ENCODE measurements around the gene IL1RAPL1.

The IL1RAPL1 gene

GRCh38 chrX:29434939-29435338, 847.7 kb downstream of the IL1RAPL1 start:
- no peak overlapping the region for H3K4me3 ChIP-seq (ENCODE audit: low read length)
- H3K27me3 ChIP-seq (ENCODE audit: control insufficient read depth, insufficient read depth, low read length): no peaks in the 10 kb centered on the region
- no peak overlapping the region for H3K4me2 ChIP-seq (ENCODE audit: low read length)
- no peaks in the 10 kb centered on the region for H3K4me1 ChIP-seq (ENCODE audit: control insufficient read depth, insufficient read depth, low read length)
- no peaks in the 10 kb centered on the region for H3K36me3 ChIP-seq (ENCODE audit: insufficient read depth, low read length)
- H3K9ac ChIP-seq (ENCODE audit: low read depth, low read length): no peak overlapping the region
- no peaks in the 10 kb centered on the region for H3K9me3 ChIP-seq (replicated peaks; ENCODE audit: low read length)

- Histone ChIP-seq H3K9ac (ENCODE audit: low read depth, low read length) (no peak overlapping the region), H3K4me1 (ENCODE audit: control insufficient read depth, insufficient read depth, low read length) (no peaks in the 10 kb centered on the region), H3K9me3 (replicated peaks; ENCODE audit: low read length) (no peaks in the 10 kb centered on the region)
Observed at GRCh38 chrX:29435396-29435795, 848.1 kb downstream of the IL1RAPL1 start.

GRCh38 chrX:29447867-29448266, 860.6 kb downstream of the IL1RAPL1 start:
- no peaks in the 10 kb centered on the region for H3K27me3 ChIP-seq (ENCODE audit: control insufficient read depth, insufficient read depth, low read length)
- no peaks in the 10 kb centered on the region for H3K9me3 ChIP-seq (replicated peaks; ENCODE audit: low read length)
- H3K9ac ChIP-seq (ENCODE audit: low read depth, low read length): no peak overlapping the region
- H3K4me2 ChIP-seq (ENCODE audit: low read length): no peak overlapping the region
- H3K36me3 ChIP-seq (ENCODE audit: insufficient read depth, low read length): no peaks in the 10 kb centered on the region
- no peaks in the 10 kb centered on the region for H3K4me1 ChIP-seq (ENCODE audit: control insufficient read depth, insufficient read depth, low read length)
- H3K4me3 ChIP-seq (ENCODE audit: low read length): no peak overlapping the region

More at GRCh38 chrX:29435396-29435795, 848.1 kb downstream of the IL1RAPL1 start:
- Histone ChIP-seq H3K4me2 (ENCODE audit: low read length) (no peak overlapping the region), H3K4me3 (ENCODE audit: low read length) (no peak overlapping the region), H3K27me3 (ENCODE audit: control insufficient read depth, insufficient read depth, low read length) (no peaks in the 10 kb centered on the region), H3K36me3 (ENCODE audit: insufficient read depth, low read length) (no peaks in the 10 kb centered on the region)

GRCh38 chrX:29453333-29453732, 866.1 kb downstream of the IL1RAPL1 start:
- no peaks in the 10 kb centered on the region for H3K9me3 ChIP-seq (replicated peaks; ENCODE audit: low read length)
- H3K36me3 ChIP-seq (ENCODE audit: insufficient read depth, low read length): no peaks in the 10 kb centered on the region
- H3K9ac ChIP-seq (ENCODE audit: low read depth, low read length): no peak overlapping the region
- no peak overlapping the region for H3K4me3 ChIP-seq (ENCODE audit: low read length)
- no peaks in the 10 kb centered on the region for H3K4me1 ChIP-seq (ENCODE audit: control insufficient read depth, insufficient read depth, low read length)
- H3K4me2 ChIP-seq (ENCODE audit: low read length): no peak overlapping the region
- H3K27me3 ChIP-seq (ENCODE audit: control insufficient read depth, insufficient read depth, low read length): no peaks in the 10 kb centered on the region

- H3K4me1 ChIP-seq (ENCODE audit: control insufficient read depth, insufficient read depth, low read length): no peaks in the 10 kb centered on the region
- H3K4me3 ChIP-seq (ENCODE audit: low read length): no peak overlapping the region
- no peak overlapping the region for H3K4me2 ChIP-seq (ENCODE audit: low read length)
- H3K9ac ChIP-seq (ENCODE audit: low read depth, low read length): no peak overlapping the region
- H3K9me3 ChIP-seq (replicated peaks; ENCODE audit: low read length): no peaks in the 10 kb centered on the region
- H3K27me3 ChIP-seq (ENCODE audit: control insufficient read depth, insufficient read depth, low read length): no peaks in the 10 kb centered on the region
- H3K36me3 ChIP-seq (ENCODE audit: insufficient read depth, low read length): no peaks in the 10 kb centered on the region
Observed at GRCh38 chrX:29455702-29456101, 868.5 kb downstream of the IL1RAPL1 start.

- Histone ChIP-seq H3K27me3 (ENCODE audit: control insufficient read depth, insufficient read depth, low read length) (no peaks in the 10 kb centered on the region), H3K36me3 (ENCODE audit: insufficient read depth, low read length) (no peaks in the 10 kb centered on the region), H3K9me3 (replicated peaks; ENCODE audit: low read length) (no peaks in the 10 kb centered on the region)
Observed at GRCh38 chrX:29461039-29461438, 873.8 kb downstream of the IL1RAPL1 start.

GRCh38 chrX:29466456-29466855, 879.2 kb downstream of the IL1RAPL1 start:
- Histone ChIP-seq H3K4me2 (ENCODE audit: low read length) (no peak overlapping the region), H3K36me3 (ENCODE audit: insufficient read depth, low read length) (no peaks in the 10 kb centered on the region), H3K9me3 (replicated peaks; ENCODE audit: low read length) (no peaks in the 10 kb centered on the region), H3K4me3 (ENCODE audit: low read length) (no peak overlapping the region), H3K27me3 (ENCODE audit: control insufficient read depth, insufficient read depth, low read length) (no peaks in the 10 kb centered on the region), H3K4me1 (ENCODE audit: control insufficient read depth, insufficient read depth, low read length) (no peaks in the 10 kb centered on the region), H3K9ac (ENCODE audit: low read depth, low read length) (no peak overlapping the region)

More at GRCh38 chrX:29461039-29461438, 873.8 kb downstream of the IL1RAPL1 start:
- no peak overlapping the region for H3K4me3 ChIP-seq (ENCODE audit: low read length)
- H3K4me2 ChIP-seq (ENCODE audit: low read length): no peak overlapping the region
- H3K4me1 ChIP-seq (ENCODE audit: control insufficient read depth, insufficient read depth, low read length): no peaks in the 10 kb centered on the region
- H3K9ac ChIP-seq (ENCODE audit: low read depth, low read length): no peak overlapping the region

GRCh38 chrX:29468911-29469494, 881.8 kb downstream of the IL1RAPL1 start:
- H3K36me3 ChIP-seq (ENCODE audit: insufficient read depth, low read length): no peaks in the 10 kb centered on the region
- H3K4me2 ChIP-seq (ENCODE audit: low read length): no peak overlapping the region
- H3K27me3 ChIP-seq (ENCODE audit: control insufficient read depth, insufficient read depth, low read length): no peaks in the 10 kb centered on the region
- H3K4me1 ChIP-seq (ENCODE audit: control insufficient read depth, insufficient read depth, low read length): no peaks in the 10 kb centered on the region
- H3K9me3 ChIP-seq (replicated peaks; ENCODE audit: low read length): no peaks in the 10 kb centered on the region
- no peak overlapping the region for H3K9ac ChIP-seq (ENCODE audit: low read depth, low read length)
- no peak overlapping the region for H3K4me3 ChIP-seq (ENCODE audit: low read length)

GRCh38 chrX:29470030-29470429, 882.8 kb downstream of the IL1RAPL1 start:
- H3K27me3 ChIP-seq (ENCODE audit: control insufficient read depth, insufficient read depth, low read length): no peaks in the 10 kb centered on the region
- no peaks in the 10 kb centered on the region for H3K9me3 ChIP-seq (replicated peaks; ENCODE audit: low read length)
- H3K4me3 ChIP-seq (ENCODE audit: low read length): no peak overlapping the region
- no peak overlapping the region for H3K9ac ChIP-seq (ENCODE audit: low read depth, low read length)
- no peaks in the 10 kb centered on the region for H3K36me3 ChIP-seq (ENCODE audit: insufficient read depth, low read length)
- H3K4me2 ChIP-seq (ENCODE audit: low read length): no peak overlapping the region
- H3K4me1 ChIP-seq (ENCODE audit: control insufficient read depth, insufficient read depth, low read length): no peaks in the 10 kb centered on the region

GRCh38 chrX:29471829-29472228, 884.6 kb downstream of the IL1RAPL1 start:
- no peak overlapping the region for H3K9ac ChIP-seq (ENCODE audit: low read depth, low read length)
- H3K36me3 ChIP-seq (ENCODE audit: insufficient read depth, low read length): no peaks in the 10 kb centered on the region
- H3K27me3 ChIP-seq (ENCODE audit: control insufficient read depth, insufficient read depth, low read length): no peaks in the 10 kb centered on the region
- no peak overlapping the region for H3K4me2 ChIP-seq (ENCODE audit: low read length)
- H3K4me3 ChIP-seq (ENCODE audit: low read length): no peak overlapping the region
- H3K9me3 ChIP-seq (replicated peaks; ENCODE audit: low read length): no peaks in the 10 kb centered on the region
- no peaks in the 10 kb centered on the region for H3K4me1 ChIP-seq (ENCODE audit: control insufficient read depth, insufficient read depth, low read length)

GRCh38 chrX:29477878-29478277, 890.6 kb downstream of the IL1RAPL1 start:
- no peaks in the 10 kb centered on the region for H3K9me3 ChIP-seq (replicated peaks; ENCODE audit: low read length)
- no peak overlapping the region for H3K4me3 ChIP-seq (ENCODE audit: low read length)
- H3K4me2 ChIP-seq (ENCODE audit: low read length): no peak overlapping the region
- no peaks in the 10 kb centered on the region for H3K4me1 ChIP-seq (ENCODE audit: control insufficient read depth, insufficient read depth, low read length)
- H3K9ac ChIP-seq (ENCODE audit: low read depth, low read length): no peak overlapping the region
- H3K36me3 ChIP-seq (ENCODE audit: insufficient read depth, low read length): no peaks in the 10 kb centered on the region
- no peaks in the 10 kb centered on the region for H3K27me3 ChIP-seq (ENCODE audit: control insufficient read depth, insufficient read depth, low read length)

- no peak overlapping the region for H3K4me2 ChIP-seq (ENCODE audit: low read length)
- H3K36me3 ChIP-seq (ENCODE audit: insufficient read depth, low read length): no peaks in the 10 kb centered on the region
- no peaks in the 10 kb centered on the region for H3K4me1 ChIP-seq (ENCODE audit: control insufficient read depth, insufficient read depth, low read length)
- no peak overlapping the region for H3K9ac ChIP-seq (ENCODE audit: low read depth, low read length)
- no peaks in the 10 kb centered on the region for H3K9me3 ChIP-seq (replicated peaks; ENCODE audit: low read length)
- no peaks in the 10 kb centered on the region for H3K27me3 ChIP-seq (ENCODE audit: control insufficient read depth, insufficient read depth, low read length)
- H3K4me3 ChIP-seq (ENCODE audit: low read length): no peak overlapping the region
Observed at GRCh38 chrX:29478336-29479069, 891.3 kb downstream of the IL1RAPL1 start.
